Measurements from ENCODE around the gene CDH23. TPM values are rescaled to one million over a fixed set of nuclear protein-coding genes. Genes with fewer than 3 reads are reported as not detected.

CDH23 gene
- total and polyA plus RNA-seq, 9 of the 15 experiments (the other 6 are each of a cell fraction or from before 2014, with no cell fraction given): 0.18 to 1.2 (median 0.47) TPM

GRCh38 chr10:71747551-71748523, 351.1 kb downstream of the CDH23 start (continued):
- TF ChIP-seq ZNF407 (IDR thresholded peaks at IDR 0.05; ENCODE audit: low read depth) (no peak), BRF1 (IDR thresholded peaks at IDR 0.05; ENCODE audit: borderline replicate concordance, extremely low read depth, insufficient read length) (no peak), ZNF717 (CRISPR knock-in tag; IDR thresholded peaks at IDR 0.05) (no peak), IFI16 (CRISPR knock-in tag; IDR thresholded peaks at IDR 0.05) (no peak), KAT7 (CRISPR knock-in tag; IDR thresholded peaks at IDR 0.05; ENCODE audit: borderline replicate concordance) (0 out of 2 replicates have a peak, but pooled peaks have one; percentile 60), DDX20 (tag; IDR thresholded peaks at IDR 0.05; ENCODE audit: low read depth) (no peak), SMARCA4 (IDR thresholded peaks at IDR 0.05) (no peak), ZHX1 (conservative IDR thresholded peaks at IDR 0.05; ENCODE audit: low read length) (no peak), ZNF212 (CRISPR knock-in tag; IDR thresholded peaks at IDR 0.05) (peak; percentile 71; the same call in 1 of the 2 replicates), ZBTB2 (IDR thresholded peaks at IDR 0.05) (no peak), ZEB2 (IDR thresholded peaks at IDR 0.05) (no peak), OTX1 (CRISPR knock-in tag; IDR thresholded peaks at IDR 0.05) (peak; percentile 54; the same call in 1 of the 2 replicates), FOS (IDR thresholded peaks at IDR 0.05; ENCODE audit: extremely low read depth, insufficient read length) (no peak), CBFA2T2 (conservative IDR thresholded peaks at IDR 0.05) (no peak), DIDO1 (tag; IDR thresholded peaks at IDR 0.05; ENCODE audit: low read depth) (no peak), MECOM (CRISPR knock-in tag; IDR thresholded peaks at IDR 0.05) (no peak)
